ENCODE data around the gene CBFA2T2.

GRCh38 chr20:33578510-33578909 lies 88.6 kb downstream of the CBFA2T2 start:
- TF ChIP-seq CTCF (IDR thresholded peaks at IDR 0.05; ENCODE audit: borderline replicate concordance, extremely low read depth, low read length, poor library complexity, severe bottlenecking), result no peak
- no peak for TF ChIP-seq EZH2 (IDR thresholded peaks at IDR 0.05; ENCODE audit: borderline replicate concordance, low read depth, low read length, severe bottlenecking)

Measured in DND-41 (cell line).